NCI-H2227 (cell line): ENCODE measurements around the gene TRIM4.

Experiments
- DNase-seq: peaks from one replicate; lab custom pipeline; 2025; ENCODE audit not compliant: unreplicated experiment; lab: John Stamatoyannopoulos, UW

Gene TRIM4

DNA sequence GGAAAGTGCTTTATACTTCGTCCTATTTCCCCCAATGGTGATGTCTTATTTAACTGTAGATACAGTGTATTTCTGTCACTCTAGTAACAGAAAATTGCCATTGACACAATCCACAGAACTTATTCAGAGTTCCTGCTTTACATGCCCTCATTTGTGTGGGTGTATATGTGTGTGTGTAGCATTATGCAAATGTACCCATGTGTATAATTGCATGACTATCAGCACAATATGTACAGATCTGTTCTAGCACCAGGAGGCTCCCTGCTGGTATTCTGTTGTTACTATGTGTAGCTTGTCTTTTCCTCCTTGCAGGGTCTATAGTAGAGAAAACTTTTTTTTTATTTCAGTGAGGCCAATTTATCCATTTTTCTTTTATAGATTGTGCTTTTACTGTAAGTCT is 75.0 kb downstream of the TRIM4 start:
- no peak for DNase-seq

GRCh38 chr7:99843808-99844207 is 75.5 kb downstream of the TRIM4 start:
- DNase-seq = no peak

GRCh38 chr7:99842926-99843325 is 76.4 kb downstream of the TRIM4 start:
- no peak for DNase-seq
